Upper lobe of left lung (tissue), 4 donors: ENCODE results near the gene CARD10.

Experiments used
- CTCF ChIP-seq, 6 experiments: fragments of 450-650 bp in 4 of 6; fragments of 200-600 bp in 2 of 6; sonication (generic) in 2 of 6; IDR thresholded peaks; one replicate each; pipeline ENCODE4 v1.5.1; 2016 to 2019; ENCODE audit warnings: antibody characterized with exemption in 6 of 6
- EP300 ChIP-seq, 4 donors: sonication (generic); formaldehyde crosslinking; IDR thresholded peaks; one replicate each; pipeline ENCODE4 v1.5.1; 2017; ENCODE audit warnings: antibody characterized with exemption in 4 of 4, control low read depth in 2 of 4
- POLR2A ChIP-seq, 4 donors: fragments of 450-650 bp; IDR thresholded peaks; one replicate each; pipeline ENCODE4 v1.5.1; 2016 to 2017; ENCODE audit warnings: antibody characterized with exemption in 4 of 4, mild to moderate bottlenecking in 2 of 4

GRCh38 chr22:37568012-37568411, 48.8 kb upstream of the CARD10 start:
- TF ChIP-seq CTCF (IDR thresholded peaks at IDR 0.05) (no peak), EP300 (IDR thresholded peaks at IDR 0.05) (no peak), POLR2A (IDR thresholded peaks at IDR 0.05) (no peak)
